Neural progenitor cell (in vitro differentiated cells): ENCODE data around the gene ADGRV1. TPM values are rescaled to one million over a fixed set of nuclear protein-coding genes. Genes with fewer than 3 reads are reported as not detected.

ENCODE experiments used
- DNase-seq: peaks from one replicate; pipeline ENCODE4 v3.0.0-alpha.2; 2016; ENCODE audit warnings: low spot score
- H2AFZ ChIP-seq: fragments of 200-600 bp; sonication (generic); replicated peaks from 2 replicates; pipeline ENCODE4 v1.6.1; 2016; ENCODE audit warnings: antibody characterized with exemption
- H3F3A ChIP-seq: fragments of 200-600 bp; sonication (generic); 2 replicates; pipeline ENCODE4 v1.6.1; 2016; ENCODE audit warnings: antibody characterized with exemption, low read depth
- H3K27ac ChIP-seq: fragments of 200-600 bp; sonication (generic); 2 replicates; pipeline ENCODE4 v1.5.1; 2016; ENCODE audit warnings: mild to moderate bottlenecking
- H3K27me3 ChIP-seq: fragments of 200-600 bp; sonication (generic); 2 replicates; pipeline ENCODE4 v1.6.1; 2016; ENCODE audit warnings: mild to moderate bottlenecking, moderate library complexity
- H3K36me3 ChIP-seq: fragments of 200-600 bp; sonication (generic); 2 replicates; pipeline ENCODE4 v1.5.1; 2016
- H3K4me1 ChIP-seq: fragments of 200-600 bp; sonication (generic); 2 replicates; pipeline ENCODE4 v1.6.1; 2016; ENCODE audit warnings: mixed run types
- H3K4me2 ChIP-seq: fragments of 200-600 bp; sonication (generic); 2 replicates; pipeline ENCODE4 v1.6.1; 2016
- H3K4me3 ChIP-seq: fragments of 200-600 bp; sonication (generic); 2 replicates; pipeline ENCODE4 v1.5.1; 2016
- H3K79me2 ChIP-seq: fragments of 200-600 bp; sonication (generic); 2 replicates; pipeline ENCODE4 v1.6.1; 2016; ENCODE audit warnings: low read depth
- H3K9ac ChIP-seq: fragments of 200-600 bp; sonication (generic); 2 replicates; pipeline ENCODE4 v1.6.1; 2016
- H3K9me3 ChIP-seq: fragments of 200-600 bp; sonication (generic); 2 replicates; pipeline ENCODE4 v1.5.1; 2016; ENCODE audit warnings: low read depth
- H4K20me1 ChIP-seq: fragments of 200-600 bp; sonication (generic); 2 replicates; pipeline ENCODE4 v1.6.1; 2016; ENCODE audit warnings: low read depth
- H3K27ac Mint-ChIP-seq: 3 replicates; pipeline ENCODE4 v1.8.0; 2021; ENCODE audit warnings: mixed read lengths
- H3K27me3 Mint-ChIP-seq: 2 replicates; pipeline ENCODE4 v1.8.0; 2022; ENCODE audit warnings: low read depth, mild to moderate bottlenecking, inconsistent platforms, moderate library complexity, mixed read lengths; ENCODE audit not compliant: insufficient read depth
- H3K36me3 Mint-ChIP-seq: 3 replicates; pipeline ENCODE4 v1.8.0; 2021; ENCODE audit warnings: mixed read lengths
- H3K4me1 Mint-ChIP-seq: 3 replicates; pipeline ENCODE4 v1.8.0; 2021; ENCODE audit warnings: mixed read lengths
- H3K4me3 Mint-ChIP-seq: 3 replicates; pipeline ENCODE4 v1.8.0; 2021; ENCODE audit warnings: mild to moderate bottlenecking, moderate library complexity, mixed read lengths
- H3K9me3 Mint-ChIP-seq: 3 replicates; pipeline ENCODE4 v1.8.0; 2020; ENCODE audit warnings: mixed read lengths
- EZH2 ChIP-seq: fragments of 200-600 bp; sonication (generic); IDR thresholded peaks from 2 replicates; pipeline ENCODE4 v1.6.1; 2017; ENCODE audit warnings: antibody characterized with exemption, mild to moderate bottlenecking, moderate library complexity
- EZH2phosphoT487 ChIP-seq: fragments of 200-600 bp; sonication (generic); IDR thresholded peaks from 2 replicates; pipeline ENCODE4 v1.6.1; 2017; ENCODE audit warnings: antibody characterized with exemption
- total RNA-seq: library from RNA; depleted of rRNA; stranded (reverse); fragments of >200 nt; gene quantifications from 2 replicates; pipeline ENCODE4 v1.2.3, GENCODE V29; 2015; ENCODE audit warnings: low replicate concordance
- TF ChIP-seq, protein P1 (sequence below): fragments of 200-600 bp; sonication (generic); IDR thresholded peaks from 2 replicates; pipeline ENCODE4 v1.5.1; 2017; ENCODE audit warnings: antibody characterized with exemption, mild to moderate bottlenecking

Gene ADGRV1
- total RNA-seq, 1 donor from 2014 or later = 151 TPM

DNA sequence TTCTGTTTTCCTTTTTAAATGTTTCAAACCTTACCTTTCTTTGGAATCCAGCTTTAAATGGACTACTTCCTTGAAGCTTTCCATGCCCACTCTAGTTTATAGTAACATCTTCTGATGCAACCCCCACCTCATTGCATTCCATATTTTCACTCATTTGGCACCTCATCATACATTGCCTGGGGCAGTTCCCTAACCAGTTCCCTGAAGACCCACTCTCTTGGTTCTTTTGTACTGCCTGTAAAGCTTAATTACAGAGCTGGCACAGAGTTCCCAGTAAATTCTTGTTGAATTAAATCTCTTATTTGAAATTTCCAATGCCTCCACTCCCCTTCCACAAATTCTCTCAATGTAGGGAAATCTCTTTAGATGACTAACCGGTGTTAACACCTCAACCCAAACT lies 567.3 kb downstream of the ADGRV1 start:
- Histone ChIP-seq H3K36me3 (no peaks in the 10 kb centered on the region), H3K79me2 (no peaks in the 10 kb centered on the region), H2AFZ (no peak overlapping the region), H3K9me3 (no peaks in the 10 kb centered on the region), H4K20me1 (peaks cover 8% of the 10 kb centered on the region), H3F3A (peaks cover 12% of the 10 kb centered on the region), H3K4me2 (no peak overlapping the region), H3K27me3 (no peaks in the 10 kb centered on the region), H3K4me3 (no peak overlapping the region), H3K4me1 (peaks cover 33% of the 10 kb centered on the region), H3K27ac (no peak overlapping the region), H3K9ac (no peak overlapping the region)
- H3K36me3 Mint-ChIP-seq = peaks cover 7% of the 10 kb centered on the region
- H3K27me3 Mint-ChIP-seq = no peaks in the 10 kb centered on the region
- no peak overlapping the region for H3K4me3 Mint-ChIP-seq
- DNase-seq = no peak
- TF ChIP-seq, protein P1, sequence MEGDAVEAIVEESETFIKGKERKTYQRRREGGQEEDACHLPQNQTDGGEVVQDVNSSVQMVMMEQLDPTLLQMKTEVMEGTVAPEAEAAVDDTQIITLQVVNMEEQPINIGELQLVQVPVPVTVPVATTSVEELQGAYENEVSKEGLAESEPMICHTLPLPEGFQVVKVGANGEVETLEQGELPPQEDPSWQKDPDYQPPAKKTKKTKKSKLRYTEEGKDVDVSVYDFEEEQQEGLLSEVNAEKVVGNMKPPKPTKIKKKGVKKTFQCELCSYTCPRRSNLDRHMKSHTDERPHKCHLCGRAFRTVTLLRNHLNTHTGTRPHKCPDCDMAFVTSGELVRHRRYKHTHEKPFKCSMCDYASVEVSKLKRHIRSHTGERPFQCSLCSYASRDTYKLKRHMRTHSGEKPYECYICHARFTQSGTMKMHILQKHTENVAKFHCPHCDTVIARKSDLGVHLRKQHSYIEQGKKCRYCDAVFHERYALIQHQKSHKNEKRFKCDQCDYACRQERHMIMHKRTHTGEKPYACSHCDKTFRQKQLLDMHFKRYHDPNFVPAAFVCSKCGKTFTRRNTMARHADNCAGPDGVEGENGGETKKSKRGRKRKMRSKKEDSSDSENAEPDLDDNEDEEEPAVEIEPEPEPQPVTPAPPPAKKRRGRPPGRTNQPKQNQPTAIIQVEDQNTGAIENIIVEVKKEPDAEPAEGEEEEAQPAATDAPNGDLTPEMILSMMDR = no peak
- no peak for TF ChIP-seq EZH2
- no peak for TF ChIP-seq EZH2phosphoT487
- no peak overlapping the region for H3K27ac Mint-ChIP-seq
- H3K4me1 Mint-ChIP-seq = peaks cover 49% of the 10 kb centered on the region
- no peaks in the 10 kb centered on the region for H3K9me3 Mint-ChIP-seq

DNA sequence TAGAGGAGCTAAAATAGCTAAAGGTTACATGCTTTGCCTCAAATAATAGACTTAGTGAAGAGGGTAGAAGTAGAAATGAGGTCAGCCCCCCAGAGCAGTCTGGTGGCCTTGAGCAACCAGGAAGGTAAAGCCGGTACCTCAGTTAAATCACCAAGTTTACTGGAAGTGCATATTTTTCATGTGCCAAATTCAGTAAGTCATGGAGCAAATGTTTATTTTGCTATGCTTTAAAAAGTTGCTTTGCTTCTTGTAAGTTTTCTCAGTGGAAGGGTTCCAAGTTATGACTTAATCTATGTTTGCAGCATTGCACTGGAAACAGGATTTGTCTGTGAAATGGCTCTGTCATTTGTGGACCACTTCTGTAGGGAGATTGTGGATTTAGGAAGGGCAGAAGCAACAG lies 567.9 kb downstream of the ADGRV1 start:
- no peak for TF ChIP-seq EZH2
- H3K4me3 Mint-ChIP-seq = no peak overlapping the region
- Histone ChIP-seq H3K27ac (no peak overlapping the region), H3F3A (peaks cover 12% of the 10 kb centered on the region), H2AFZ (no peak overlapping the region), H3K4me3 (no peak overlapping the region), H3K36me3 (no peaks in the 10 kb centered on the region), H3K27me3 (no peaks in the 10 kb centered on the region), H3K4me2 (no peak overlapping the region), H4K20me1 (peaks cover 8% of the 10 kb centered on the region), H3K9ac (no peak overlapping the region), H3K9me3 (no peaks in the 10 kb centered on the region), H3K4me1 (peaks cover 31% of the 10 kb centered on the region), H3K79me2 (no peaks in the 10 kb centered on the region)
- no peaks in the 10 kb centered on the region for H3K27me3 Mint-ChIP-seq
- DNase-seq = no peak
- H3K27ac Mint-ChIP-seq = no peak overlapping the region
- no peaks in the 10 kb centered on the region for H3K9me3 Mint-ChIP-seq
- H3K36me3 Mint-ChIP-seq = peaks cover 8% of the 10 kb centered on the region
- H3K4me1 Mint-ChIP-seq = peaks cover 46% of the 10 kb centered on the region

DNA sequence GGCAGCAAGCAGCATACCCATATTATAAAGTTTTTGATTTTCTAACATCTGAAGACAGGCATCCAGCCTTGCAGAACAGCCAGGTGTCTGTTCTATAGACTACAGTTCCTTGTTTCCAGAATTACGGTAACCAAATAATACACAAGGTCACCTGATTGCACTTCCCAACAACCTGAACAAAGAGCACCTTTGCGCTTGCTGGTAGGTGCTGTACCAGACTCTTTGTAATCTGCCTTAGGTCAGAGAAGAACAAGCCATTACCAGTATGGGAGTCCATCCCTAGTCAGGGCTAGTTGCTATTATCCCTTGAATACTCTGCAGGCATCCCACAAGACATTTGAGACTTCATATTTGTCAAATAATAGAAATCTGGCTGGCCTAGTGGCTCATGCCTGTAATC lies 568.3 kb downstream of the ADGRV1 start:
- Histone ChIP-seq H3F3A (peaks cover 12% of the 10 kb centered on the region), H2AFZ (no peak overlapping the region), H3K27ac (no peak overlapping the region), H3K79me2 (no peaks in the 10 kb centered on the region), H3K4me2 (no peak overlapping the region), H4K20me1 (peaks cover 8% of the 10 kb centered on the region), H3K4me3 (no peak overlapping the region), H3K27me3 (no peaks in the 10 kb centered on the region), H3K36me3 (no peaks in the 10 kb centered on the region), H3K4me1 (peaks cover 27% of the 10 kb centered on the region), H3K9ac (no peak overlapping the region), H3K9me3 (no peaks in the 10 kb centered on the region)
- TF ChIP-seq EZH2phosphoT487 (no peak), EZH2 (no peak)
- TF ChIP-seq, protein P1 = no peak
- Mint-ChIP-seq H3K4me1 (peaks cover 43% of the 10 kb centered on the region), H3K36me3 (peaks cover 8% of the 10 kb centered on the region), H3K4me3 (no peak overlapping the region), H3K27me3 (no peaks in the 10 kb centered on the region), H3K27ac (no peak overlapping the region), H3K9me3 (no peaks in the 10 kb centered on the region)
- no peak for DNase-seq

DNA sequence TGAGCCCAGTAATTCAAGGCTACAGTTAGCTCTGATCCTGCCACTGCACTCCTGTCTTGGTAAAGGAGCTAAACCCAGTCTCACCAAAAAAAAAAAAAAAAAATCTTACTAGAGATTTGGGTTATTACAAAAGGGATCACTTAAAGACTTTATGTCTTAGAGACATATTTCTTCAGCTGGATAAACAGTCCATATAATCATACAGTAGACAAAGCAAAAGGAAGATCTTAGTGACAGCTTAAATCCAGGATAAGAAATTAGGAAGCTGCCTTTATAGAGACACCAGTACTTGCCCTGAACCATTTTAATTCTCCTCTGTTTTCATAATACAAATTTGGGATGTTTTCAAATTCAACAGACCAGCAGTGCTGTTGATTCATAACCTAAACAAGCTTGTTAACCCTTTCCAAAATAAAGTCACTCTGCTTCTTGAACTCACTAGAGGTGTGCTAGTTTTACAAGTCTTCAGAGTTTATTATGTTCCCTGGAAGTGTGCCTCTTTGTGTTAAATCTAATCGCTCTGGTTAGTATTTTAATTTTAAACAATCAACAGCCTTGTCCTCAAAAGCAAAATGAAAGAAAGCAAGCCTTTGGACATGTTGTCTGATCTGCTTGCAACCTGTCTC lies 569.0 kb downstream of the ADGRV1 start:
- H3K4me1 Mint-ChIP-seq = peaks cover 37% of the 10 kb centered on the region
- Histone ChIP-seq H2AFZ (no peak overlapping the region), H3K9ac (no peak overlapping the region)

More for the DNA sequence above, 569.0 kb downstream of the ADGRV1 start:
- H3K27me3 ChIP-seq = no peaks in the 10 kb centered on the region
- peaks cover 8% of the 10 kb centered on the region for H4K20me1 ChIP-seq
- H3K9me3 Mint-ChIP-seq = no peaks in the 10 kb centered on the region
- H3K4me1 ChIP-seq = peaks cover 21% of the 10 kb centered on the region
- no peak overlapping the region for H3K27ac Mint-ChIP-seq
- H3K27ac ChIP-seq = no peak overlapping the region
- no peaks in the 10 kb centered on the region for H3K79me2 ChIP-seq
- no peaks in the 10 kb centered on the region for H3K9me3 ChIP-seq
- no peak overlapping the region for H3K4me2 ChIP-seq
- H3K36me3 Mint-ChIP-seq = peaks cover 8% of the 10 kb centered on the region
- H3K36me3 ChIP-seq = no peaks in the 10 kb centered on the region
- no peak overlapping the region for H3K4me3 ChIP-seq
- H3K4me3 Mint-ChIP-seq = no peak overlapping the region
- peaks cover 10% of the 10 kb centered on the region for H3F3A ChIP-seq
- H3K27me3 Mint-ChIP-seq = no peaks in the 10 kb centered on the region
- TF ChIP-seq, protein P1 = no peak
- TF ChIP-seq EZH2phosphoT487 (no peak), EZH2 (no peak)
- DNase-seq = no peak
